Gastroesophageal sphincter (tissue), 4 donors: ENCODE results near the gene MXRA8. TPM values are rescaled to one million over a fixed set of nuclear protein-coding genes. Genes with fewer than 3 reads are reported as not detected.
A peak's percentile ranks its signal among the peaks of the same experiment; 100 is the strongest.

Source experiments
- ATAC-seq: fragments of 150-250 bp; one replicate; pipeline ENCODE4 v1.9.1; 2016; ENCODE audit warnings: mild to moderate bottlenecking, moderate library complexity
- H3K27ac ChIP-seq, 4 donors: fragments of 200-600 bp; sonication (generic) in 3 of 4; 1 replicate in 3 of 4; 2 replicates in 1 of 4; pipeline ENCODE4 v1.5.1; 2016 to 2019
- H3K27me3 ChIP-seq: fragments of 200-600 bp; sonication (generic); one replicate; pipeline ENCODE4 v1.5.1; 2019
- H3K36me3 ChIP-seq, 2 donors: fragments of 200-600 bp; sonication (generic); one replicate each; pipeline ENCODE4 v1.5.1; 2019; ENCODE audit warnings: control low read depth in 1 of 2
- H3K4me1 ChIP-seq, 3 donors: fragments of 200-600 bp; sonication (generic); 1 replicate in 2 of 3; 2 replicates in 1 of 3; pipeline ENCODE4 v1.5.1; 2016 to 2019; ENCODE audit warnings: control low read depth in 2 of 3
- H3K4me3 ChIP-seq, 2 donors: fragments of 200-600 bp; sonication (generic); one replicate each; pipeline ENCODE4 v1.5.1; 2019; ENCODE audit warnings: mild to moderate bottlenecking in 1 of 2, moderate library complexity in 1 of 2
- H3K9me3 ChIP-seq, 3 donors: fragments of 200-600 bp; sonication (generic); one replicate each; pipeline ENCODE4 v1.5.1; 2017 to 2019; ENCODE audit warnings: control low read depth in 2 of 3
- EP300 ChIP-seq: sonication (generic); formaldehyde crosslinking; IDR thresholded peaks from one replicate; pipeline ENCODE4 v1.6.1; 2017; ENCODE audit warnings: antibody characterized with exemption, mild to moderate bottlenecking
- POLR2A ChIP-seq, 2 donors: fragments of 450-650 bp; IDR thresholded peaks; one replicate each; pipeline ENCODE4 v1.6.1; 2017; ENCODE audit warnings: antibody characterized with exemption in 2 of 2, mild to moderate bottlenecking in 2 of 2, moderate library complexity in 1 of 2
- POLR2AphosphoS5 ChIP-seq: sonication (generic); formaldehyde crosslinking; IDR thresholded peaks from one replicate; pipeline ENCODE4 v1.6.1; 2017; ENCODE audit warnings: antibody characterized with exemption
- WGBS, 2 donors: methylation state at CpG; one replicate each; pipeline ENCODE4 v1.1.5; 2018; ENCODE audit warnings: low coverage in 1 of 2; 5-methylcytosine and 5-hydroxymethylcytosine counted together
- total RNA-seq, 4 donors: library from RNA; depleted of rRNA; stranded (reverse); fragments of >200 nt; gene quantifications; one replicate each; pipeline ENCODE4 v1.1.0, GENCODE V29; 2016
- TF ChIP-seq, protein P1 (sequence below), 4 experiments: fragments of 200-600 bp in 2 of 4; fragments of 450-650 bp in 2 of 4; sonication (generic) in 1 of 4; IDR thresholded peaks; one replicate each; pipeline ENCODE4 v1.5.1; 2017 to 2019; ENCODE audit warnings: antibody characterized with exemption in 4 of 4, mild to moderate bottlenecking in 2 of 4, moderate library complexity in 2 of 4

The MXRA8 gene
- total RNA-seq, 4 donors from 2014 or later: 69.8 to 105 (median 85.4) TPM

GRCh38 chr1:1361233-1361981 is 3.1 kb upstream of the MXRA8 start:
- no peak for ATAC-seq
- WGBS, 2 donors: 40 to 74% methylated on average over 1 to 18 of the region's 35 CpGs
- TF ChIP-seq POLR2A (IDR thresholded peaks at IDR 0.05): no peak
- no peak for TF ChIP-seq POLR2AphosphoS5
- TF ChIP-seq, protein P1, sequence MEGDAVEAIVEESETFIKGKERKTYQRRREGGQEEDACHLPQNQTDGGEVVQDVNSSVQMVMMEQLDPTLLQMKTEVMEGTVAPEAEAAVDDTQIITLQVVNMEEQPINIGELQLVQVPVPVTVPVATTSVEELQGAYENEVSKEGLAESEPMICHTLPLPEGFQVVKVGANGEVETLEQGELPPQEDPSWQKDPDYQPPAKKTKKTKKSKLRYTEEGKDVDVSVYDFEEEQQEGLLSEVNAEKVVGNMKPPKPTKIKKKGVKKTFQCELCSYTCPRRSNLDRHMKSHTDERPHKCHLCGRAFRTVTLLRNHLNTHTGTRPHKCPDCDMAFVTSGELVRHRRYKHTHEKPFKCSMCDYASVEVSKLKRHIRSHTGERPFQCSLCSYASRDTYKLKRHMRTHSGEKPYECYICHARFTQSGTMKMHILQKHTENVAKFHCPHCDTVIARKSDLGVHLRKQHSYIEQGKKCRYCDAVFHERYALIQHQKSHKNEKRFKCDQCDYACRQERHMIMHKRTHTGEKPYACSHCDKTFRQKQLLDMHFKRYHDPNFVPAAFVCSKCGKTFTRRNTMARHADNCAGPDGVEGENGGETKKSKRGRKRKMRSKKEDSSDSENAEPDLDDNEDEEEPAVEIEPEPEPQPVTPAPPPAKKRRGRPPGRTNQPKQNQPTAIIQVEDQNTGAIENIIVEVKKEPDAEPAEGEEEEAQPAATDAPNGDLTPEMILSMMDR (IDR thresholded peaks at IDR 0.05): no peak
- TF ChIP-seq EP300: no peak
- Histone ChIP-seq H3K4me1 (peaks cover 0 to 57% (median 6%) of the 10 kb centered on the region in 3 donors), H3K27me3 (peaks cover 32% of the 10 kb centered on the region), H3K36me3 (no peaks in the 10 kb centered on the region), H3K27ac (peak overlapping the region in 3 of 4 donors; percentile 40 to 87 (median 72)), H3K4me3 (no peak overlapping the region), H3K9me3 (no peaks in the 10 kb centered on the region)

DNA sequence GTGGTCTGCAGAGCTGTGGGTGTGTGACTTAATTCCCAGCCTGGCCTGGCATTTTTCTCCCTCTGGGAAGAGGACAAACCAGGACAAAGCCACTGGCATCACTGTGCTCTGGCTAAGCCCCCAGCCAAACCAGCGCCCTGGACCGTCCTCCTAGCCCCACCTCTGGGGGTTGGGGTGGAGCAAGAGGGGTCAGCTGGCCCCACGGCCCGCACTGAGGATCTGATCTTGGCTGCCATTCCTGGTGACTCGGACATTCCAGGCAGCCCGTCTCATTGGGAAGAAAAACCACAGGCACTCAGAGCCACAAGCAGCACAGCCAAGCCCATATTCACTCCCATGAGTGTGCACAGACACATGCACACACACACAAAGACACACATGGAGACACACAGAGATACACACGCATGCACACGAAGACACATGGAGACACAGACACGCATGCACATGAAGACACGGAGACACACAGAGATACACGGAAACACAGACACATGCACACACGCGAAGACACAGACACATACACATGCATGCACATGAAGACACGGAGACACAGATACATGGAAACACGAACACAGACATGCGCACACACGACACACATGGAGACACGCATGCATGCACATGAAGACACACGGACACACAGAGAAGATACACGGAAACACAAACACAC is 2.3 kb upstream of the MXRA8 start:
- ATAC-seq: peak; percentile 72
- WGBS, 2 donors: 75 to 81% methylated on average over 8 to 14 of the region's 20 CpGs
- peaks cover 0 to 65% (median 9%) of the 10 kb centered on the region in 3 donors for H3K4me1 ChIP-seq
- H3K9me3 ChIP-seq: no peaks in the 10 kb centered on the region
- peak overlapping the region in 3 of 4 donors; percentile 87 to 92 (median 89) for H3K27ac ChIP-seq
- H3K4me3 ChIP-seq: no peak overlapping the region
- peaks cover 40% of the 10 kb centered on the region for H3K27me3 ChIP-seq
- no peaks in the 10 kb centered on the region for H3K36me3 ChIP-seq
- TF ChIP-seq POLR2AphosphoS5: peak; percentile 21
- no peak for TF ChIP-seq EP300
- TF ChIP-seq POLR2A (IDR thresholded peaks at IDR 0.05): no peak

DNA sequence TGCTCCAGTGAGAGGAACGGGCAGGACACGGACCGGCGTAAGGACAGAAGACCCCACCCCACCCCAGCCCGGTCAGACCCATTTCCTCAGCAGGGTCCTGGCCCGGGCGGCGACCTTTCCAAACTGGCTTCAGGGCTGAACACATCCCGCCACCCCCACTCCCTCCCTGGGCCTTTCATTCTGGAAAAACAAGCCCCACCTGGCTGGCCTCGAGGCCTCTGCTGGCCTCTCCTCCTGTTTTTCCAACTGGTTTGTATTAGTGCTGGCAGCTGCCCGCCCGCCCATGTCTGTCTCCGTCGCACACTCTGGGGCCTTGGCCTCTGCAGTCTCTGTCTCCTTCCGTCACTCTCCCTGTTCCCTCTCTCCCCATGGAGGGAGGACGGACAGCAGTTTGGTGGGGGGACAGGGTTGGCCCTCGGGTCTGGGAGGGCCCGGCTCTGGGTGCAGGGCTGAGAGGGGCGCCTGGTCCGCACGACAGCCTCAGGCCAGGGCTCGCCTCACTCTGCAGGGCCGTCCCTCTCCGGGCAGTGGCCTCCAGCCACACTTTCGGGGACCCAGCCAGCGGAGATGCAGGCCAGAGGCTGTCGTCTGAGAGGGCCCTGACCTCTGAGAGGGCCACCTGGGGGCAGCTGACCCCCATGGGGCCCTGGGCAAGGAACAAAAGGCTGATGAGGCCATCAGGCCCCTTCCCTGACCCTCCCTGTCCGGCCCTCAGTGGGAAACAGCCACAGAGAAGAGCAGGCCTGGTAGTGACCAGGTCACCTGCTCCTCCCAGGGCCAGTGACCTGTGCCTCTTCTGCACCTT is 1.5 kb upstream of the MXRA8 start:
- Histone ChIP-seq H3K36me3 (no peaks in the 10 kb centered on the region), H3K27ac (peak overlapping the region; percentile 16 to 92 (median 88)), H3K27me3 (peaks cover 48% of the 10 kb centered on the region), H3K9me3 (no peaks in the 10 kb centered on the region), H3K4me1 (peaks cover 0 to 73% (median 17%) of the 10 kb centered on the region in 3 donors), H3K4me3 (no peak overlapping the region)
- WGBS, 2 donors: 13% methylated on average over 4 of the region's 28 CpGs; no CpG with 5 or more reads in 1 of the 2 donors
- ATAC-seq: peak; percentile 13
- TF ChIP-seq POLR2AphosphoS5 (no peak), EP300 (no peak), POLR2A (IDR thresholded peaks at IDR 0.05) (no peak)
- TF ChIP-seq, protein P1 (IDR thresholded peaks at IDR 0.05): no peak

DNA sequence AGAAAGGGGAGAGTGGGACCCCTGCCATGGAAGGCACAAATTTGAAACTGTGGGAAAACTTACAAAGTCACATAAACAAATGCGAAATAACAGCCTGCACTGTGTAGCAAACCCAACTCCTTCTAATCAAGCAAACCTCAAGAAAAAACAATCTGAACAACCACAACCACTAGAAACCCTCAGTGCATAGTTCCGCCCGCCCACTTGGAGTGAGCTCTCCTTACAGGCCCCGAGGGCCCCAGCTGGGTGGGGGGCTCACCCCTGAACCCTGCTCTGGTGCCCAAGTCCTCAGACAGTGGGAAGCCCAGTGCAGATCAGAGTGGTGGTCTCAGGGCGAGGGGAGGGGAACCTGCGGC is 931 bp upstream of the MXRA8 start:
- no peak for ATAC-seq
- 20 to 49% methylated on average over 1 to 2 of the region's 6 CpGs for WGBS, 2 donors
- H3K4me3 ChIP-seq: no peak overlapping the region
- peaks cover 0 to 79% (median 20%) of the 10 kb centered on the region in 3 donors for H3K4me1 ChIP-seq
- peaks cover 0 to 3% of the 10 kb centered on the region in 2 donors for H3K36me3 ChIP-seq
- H3K27ac ChIP-seq: peak overlapping the region in 3 of 4 donors; percentile 87 to 92 (median 89)
- no peak for TF ChIP-seq EP300
- TF ChIP-seq POLR2AphosphoS5: no peak
- H3K9me3 ChIP-seq: no peaks in the 10 kb centered on the region
- peaks cover 54% of the 10 kb centered on the region for H3K27me3 ChIP-seq

GRCh38 chr1:1357871-1358432 is 403 bp downstream of the MXRA8 start:
- Histone ChIP-seq H3K9me3 (no peaks in the 10 kb centered on the region), H3K36me3 (peaks cover 0 to 17% of the 10 kb centered on the region in 2 donors), H3K4me3 (peak overlapping the region; percentile 28 to 63), H3K27ac (peak overlapping the region; percentile 41 to 92 (median 88)), H3K27me3 (peaks cover 67% of the 10 kb centered on the region), H3K4me1 (peaks cover 0 to 92% (median 27%) of the 10 kb centered on the region in 3 donors)
- WGBS, 2 donors: 11% methylated on average over 7 of the region's 18 CpGs; no CpG with 5 or more reads in 1 of the 2 donors
- TF ChIP-seq EP300: no peak
- no peak for ATAC-seq
